GM03348 (cell line): ENCODE measurements around the gene HS6ST2.
A peak's percentile ranks its signal among the peaks of the same experiment; 100 is the strongest.

ENCODE experiments used
- DNase-seq: peaks from one replicate; pipeline ENCODE4 v3.0.0; 2012; ENCODE audit warnings: low spot score

Gene HS6ST2

GRCh38 chrX:132790329-132790728 is 168.1 kb downstream of the HS6ST2 start:
- no peak for DNase-seq

DNA sequence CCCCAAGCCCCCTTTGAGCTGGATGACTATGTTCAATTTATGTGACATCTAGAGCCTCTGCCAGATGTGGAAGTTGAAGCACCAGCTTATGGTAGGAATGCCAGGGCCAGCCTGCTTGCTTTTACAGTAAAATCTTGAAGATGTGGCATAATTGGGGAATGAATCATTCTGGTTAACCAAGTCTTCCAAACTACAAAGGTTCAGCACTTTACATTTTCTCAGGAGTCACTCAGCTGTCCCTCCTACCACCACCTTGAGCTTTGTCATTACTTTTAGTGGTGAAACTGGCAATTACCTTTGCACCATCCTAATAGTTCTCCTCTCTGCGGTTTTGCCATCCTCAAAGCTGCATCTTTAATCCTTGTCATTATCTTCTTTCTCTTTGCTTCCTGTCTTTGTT is 172.2 kb downstream of the HS6ST2 start:
- no peak for DNase-seq

GRCh38 chrX:132778917-132779316 is 179.5 kb downstream of the HS6ST2 start:
- DNase-seq, result no peak

DNA sequence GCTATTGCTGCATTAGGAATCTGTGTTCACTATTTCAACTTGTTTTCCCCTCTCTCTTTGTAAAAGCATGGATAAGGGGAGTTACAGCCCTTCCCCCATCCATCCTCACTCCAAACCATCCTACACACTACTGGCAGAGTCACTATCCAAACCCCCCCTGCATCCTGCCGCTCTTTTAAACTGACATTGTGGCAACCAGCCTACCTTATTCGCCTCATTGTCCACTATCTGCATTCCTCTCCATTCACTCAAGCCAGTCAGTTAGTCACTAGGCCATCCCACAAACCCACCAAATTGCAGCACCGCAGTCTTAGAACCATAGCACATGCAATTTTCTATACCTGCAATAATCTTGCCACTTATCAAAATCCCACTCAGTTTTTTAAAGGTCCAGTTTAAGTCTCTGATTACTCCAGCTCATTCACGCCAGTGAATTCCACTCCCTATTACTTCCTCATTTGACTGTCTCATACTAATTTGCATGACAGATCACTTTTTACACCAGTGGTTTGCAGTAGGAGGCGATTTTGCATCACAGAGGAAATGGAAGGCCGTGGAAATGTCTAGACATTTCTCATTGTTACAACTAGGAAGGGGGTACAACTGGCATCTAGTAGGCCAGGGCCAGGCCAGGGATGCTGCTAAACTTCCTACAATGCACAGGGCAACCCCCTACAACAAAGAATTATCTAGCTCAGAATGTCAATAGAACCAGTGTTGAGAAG is 181.8 kb downstream of the HS6ST2 start:
- DNase-seq, result no peak

DNA sequence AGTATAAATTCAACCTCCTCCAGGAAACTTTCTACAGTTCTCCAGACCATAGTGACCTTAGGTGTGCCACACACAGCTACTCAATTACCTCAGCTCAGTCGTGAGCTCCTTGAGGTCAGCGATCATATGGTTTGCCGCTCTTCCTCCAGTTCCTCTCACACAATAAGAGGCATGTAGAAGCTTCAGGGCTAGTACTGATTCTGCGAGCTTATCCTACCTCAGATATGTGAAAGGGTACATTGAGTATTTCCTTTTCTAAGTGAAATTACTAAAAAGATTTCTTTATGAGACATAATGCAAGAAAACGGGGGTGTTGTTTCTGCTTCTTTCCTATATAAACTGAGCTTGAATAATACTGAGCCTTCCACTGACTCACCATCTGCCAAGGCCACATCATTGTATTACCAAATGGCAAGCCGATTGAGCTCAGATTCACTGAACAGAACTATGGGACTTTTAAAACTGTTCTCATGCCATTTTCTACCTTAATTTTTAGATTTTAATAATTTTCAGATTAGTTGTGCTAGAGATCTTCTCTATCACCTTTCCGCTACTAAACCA is 183.1 kb downstream of the HS6ST2 start:
- no peak for DNase-seq

DNA sequence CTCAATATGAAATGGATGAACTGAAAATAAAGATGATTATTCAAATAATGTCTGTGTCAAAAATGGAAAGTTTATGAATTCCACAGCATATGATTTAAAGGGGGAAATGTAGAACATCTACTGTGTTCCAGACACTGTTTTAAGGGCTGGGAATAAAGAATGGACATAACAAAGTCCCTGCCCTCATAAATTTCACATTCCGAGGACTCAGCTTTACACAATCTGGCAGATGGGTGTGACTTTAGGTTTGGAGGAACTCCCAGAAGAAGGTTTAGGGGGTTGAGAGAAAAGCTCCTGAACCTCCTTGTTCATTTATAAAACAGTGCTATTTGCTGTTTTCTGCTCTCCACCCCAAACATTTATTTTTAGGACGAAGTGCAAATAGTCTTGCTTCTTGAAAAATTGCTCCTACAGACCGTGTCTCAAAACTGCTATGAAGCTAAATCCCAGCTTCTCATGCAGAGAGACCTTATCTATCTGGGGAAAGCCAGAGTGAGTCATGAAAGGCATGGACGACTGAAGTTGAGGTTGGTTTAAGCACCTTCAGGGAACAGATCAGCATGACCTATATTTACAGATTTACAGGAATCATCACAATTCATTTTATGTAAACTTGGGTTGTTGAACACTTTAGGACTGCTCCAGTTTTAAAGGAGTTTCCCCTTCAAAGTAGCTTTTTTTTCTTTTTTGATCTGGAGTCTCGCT is 184.3 kb downstream of the HS6ST2 start:
- no peak for DNase-seq

GRCh38 chrX:132769609-132770008 is 188.8 kb downstream of the HS6ST2 start:
- no peak for DNase-seq

- DNase-seq, result no peak
These were observed 192.0 kb downstream of the HS6ST2 start for GRCh38 chrX:132766452-132766851.

GRCh38 chrX:132763528-132763927 is 194.9 kb downstream of the HS6ST2 start:
- DNase-seq, result no peak

- DNase-seq, result no peak
These were observed 199.7 kb downstream of the HS6ST2 start for GRCh38 chrX:132758759-132759158.

- no peak for DNase-seq
These were observed 201.3 kb downstream of the HS6ST2 start for GRCh38 chrX:132757066-132757623.

DNA sequence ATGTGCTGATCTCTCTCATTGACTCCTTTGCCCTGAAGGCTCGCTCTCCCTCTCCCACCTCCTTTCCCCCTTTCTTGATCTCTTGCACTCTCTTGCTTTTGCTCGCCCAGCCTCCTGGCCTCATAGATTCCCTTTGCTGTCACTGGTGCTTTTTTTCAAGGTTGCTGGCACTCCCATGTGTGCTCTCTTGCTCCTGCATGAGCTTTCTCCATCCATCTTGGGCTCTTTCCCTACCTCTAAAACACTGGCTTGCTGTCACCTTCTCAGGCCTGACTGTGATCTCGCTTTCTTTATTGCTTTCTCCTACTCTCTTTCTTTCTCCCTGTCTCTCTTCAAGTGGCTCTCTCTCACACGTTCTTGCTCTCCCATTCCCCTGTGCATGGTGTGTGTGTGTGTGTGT is 202.0 kb downstream of the HS6ST2 start:
- DNase-seq, result no peak

DNA sequence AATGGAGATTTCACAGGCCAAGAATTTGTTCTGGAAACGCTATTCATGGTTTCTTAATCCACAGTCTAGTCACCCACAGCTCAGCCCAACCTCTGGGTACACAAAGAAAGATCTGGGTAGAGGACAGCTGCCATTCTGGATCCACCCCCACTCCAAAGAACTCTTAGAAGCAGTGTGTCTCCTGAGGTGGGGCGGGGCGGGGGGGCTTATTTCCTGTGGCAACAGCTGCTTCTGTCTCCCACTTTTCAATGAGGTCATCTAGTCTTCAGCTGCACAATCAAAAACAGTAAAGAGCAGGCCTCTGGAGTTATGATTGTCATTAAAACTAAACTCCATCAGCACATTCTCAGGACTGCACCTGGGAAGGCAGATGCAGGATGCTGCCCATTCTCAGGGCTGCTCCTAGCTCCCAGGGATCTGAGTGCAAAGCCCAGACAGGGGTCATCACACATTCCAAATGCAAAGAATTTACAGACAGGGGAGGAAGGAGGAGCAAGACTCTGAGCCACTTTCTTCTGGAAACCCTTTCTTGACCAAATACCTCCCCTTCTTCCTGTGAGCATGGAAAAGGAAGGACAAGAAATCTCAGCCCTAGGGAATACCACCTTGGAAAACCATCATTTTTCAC is 207.3 kb downstream of the HS6ST2 start:
- no peak for DNase-seq

- DNase-seq, result peak; percentile 4
These were observed 207.9 kb downstream of the HS6ST2 start for GRCh38 chrX:132750331-132751062.

DNA sequence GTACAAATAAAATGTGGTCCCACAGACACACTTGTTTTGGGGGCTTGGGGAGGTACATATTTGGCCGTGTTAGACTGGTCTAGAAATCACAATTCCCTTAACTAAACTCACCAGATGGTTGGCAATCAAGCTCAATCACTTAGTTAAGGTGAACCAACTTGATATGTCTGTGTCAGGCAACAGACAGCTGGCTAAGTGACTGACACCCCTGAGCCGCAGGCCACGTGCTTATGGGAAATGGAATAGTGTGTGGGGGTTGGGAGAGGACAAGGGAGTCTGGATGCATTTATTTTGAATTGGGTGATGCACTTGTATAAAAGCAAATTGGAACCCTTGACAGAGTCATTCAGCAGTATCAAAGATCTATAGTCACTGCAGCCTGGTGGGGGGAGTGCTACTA is 209.0 kb downstream of the HS6ST2 start:
- DNase-seq, result no peak

- no peak for DNase-seq
These were observed 209.5 kb downstream of the HS6ST2 start for GRCh38 chrX:132748909-132749308.

DNA sequence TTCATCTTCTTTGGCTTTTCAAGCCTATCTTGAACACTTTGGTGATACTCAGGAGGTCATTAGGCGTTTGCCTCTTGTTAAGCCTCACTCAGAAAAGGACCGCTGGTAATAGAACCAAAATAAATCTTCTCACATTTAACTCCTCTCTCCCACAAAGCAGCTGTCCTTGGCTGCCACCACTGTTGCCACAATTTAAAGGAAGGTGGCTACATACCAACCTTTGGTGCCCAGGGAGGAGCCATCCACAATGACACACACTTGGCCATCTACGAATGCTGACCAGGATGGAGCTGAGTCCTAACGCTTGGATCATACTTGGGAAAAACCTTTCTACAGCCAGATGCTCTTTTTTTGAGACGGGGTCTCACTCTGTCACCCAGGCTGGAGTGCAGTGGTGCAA is 210.2 kb downstream of the HS6ST2 start:
- DNase-seq, result no peak

DNA sequence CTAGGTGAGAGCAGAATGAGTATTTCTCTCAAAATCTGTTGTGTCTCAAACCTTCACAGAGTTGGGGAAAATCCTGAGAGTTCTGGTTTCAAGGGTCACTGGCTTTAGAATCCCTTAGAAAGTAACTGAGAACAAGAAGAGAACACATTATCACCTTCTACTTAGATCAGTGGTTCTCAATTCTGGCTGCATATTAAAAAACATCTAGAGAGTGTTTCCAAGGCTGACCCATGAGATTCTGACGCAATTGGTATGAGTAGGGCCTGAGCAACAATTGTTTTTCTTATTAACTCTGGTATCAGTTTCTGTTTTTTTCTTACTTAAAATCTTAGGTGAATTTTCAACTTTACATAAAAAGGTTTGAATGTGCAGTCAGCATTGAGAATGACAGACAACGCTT is 212.8 kb downstream of the HS6ST2 start:
- DNase-seq, result no peak

DNA sequence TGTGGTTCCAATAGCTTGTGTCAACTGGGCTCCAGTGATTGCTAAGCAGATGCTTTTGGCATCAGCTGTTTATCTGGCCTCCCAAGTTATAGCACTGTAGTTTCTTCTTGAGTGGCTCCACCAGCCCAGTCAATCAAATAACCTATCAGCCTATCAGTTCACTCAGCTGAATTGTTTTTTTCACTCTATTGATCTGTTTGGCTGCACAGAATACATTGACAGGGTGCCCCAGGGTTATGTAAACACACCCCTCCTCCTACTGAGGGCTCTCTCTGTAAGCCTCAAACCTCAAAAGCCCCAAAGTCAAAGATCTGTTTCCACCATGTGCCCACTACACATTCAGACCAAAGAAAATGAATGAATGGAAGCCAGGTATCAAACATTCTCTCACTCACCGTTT is 214.0 kb downstream of the HS6ST2 start:
- DNase-seq, result no peak

GRCh38 chrX:132743086-132743485 is 215.3 kb downstream of the HS6ST2 start:
- no peak for DNase-seq

DNA sequence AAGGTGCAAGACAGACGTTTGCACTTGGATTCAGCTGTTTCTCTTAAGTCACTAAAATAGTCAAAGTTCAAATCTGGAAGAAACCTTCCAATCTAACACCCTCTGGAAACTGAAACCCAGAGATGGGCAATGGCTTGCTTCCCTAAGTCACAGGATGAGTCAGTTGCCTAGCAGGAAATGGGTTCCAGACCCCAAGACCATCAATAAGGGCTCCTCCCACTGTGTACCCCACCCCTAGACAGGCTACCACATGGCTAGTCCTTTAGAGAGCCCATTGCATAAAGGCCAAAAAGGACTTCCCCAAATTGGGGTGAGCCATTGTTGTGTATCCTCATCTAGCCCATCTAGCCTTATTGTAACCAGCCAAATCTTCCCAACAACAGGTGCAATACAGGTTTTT is 216.2 kb downstream of the HS6ST2 start:
- no peak for DNase-seq

- DNase-seq, result no peak
These were observed 216.7 kb downstream of the HS6ST2 start for GRCh38 chrX:132741689-132742088.
